ENCODE data around the gene WFS1. TPM values are rescaled to one million over a fixed set of nuclear protein-coding genes. Genes with fewer than 3 reads are reported as not detected.
A peak's percentile ranks its signal among the peaks of the same experiment; 100 is the strongest.

The WFS1 gene
- total and polyA plus RNA-seq, 7 donors, result 5.9 to 13.3 (median 8.8) TPM

DNA sequence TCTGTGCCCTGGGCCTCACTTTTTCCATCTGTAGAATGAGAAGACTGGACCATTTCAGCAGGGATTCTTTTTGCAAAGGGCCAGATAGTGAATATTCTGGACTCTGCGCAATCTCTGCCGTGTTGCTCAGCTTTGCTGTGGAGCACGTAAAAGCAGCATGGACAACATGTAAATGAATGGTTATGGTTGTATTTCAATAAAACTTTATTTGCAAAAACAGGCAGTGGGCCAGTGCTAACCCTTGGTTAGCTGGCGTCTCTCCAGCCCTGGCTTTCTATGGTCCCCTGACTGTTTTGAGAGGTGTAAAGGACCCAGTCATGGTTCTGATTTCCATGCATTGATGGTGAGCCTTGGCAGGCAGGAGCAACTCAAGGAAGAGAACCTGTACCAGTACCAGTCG, 18.7 kb downstream of the WFS1 start:
- no peak overlapping the region for H3K27ac ChIP-seq
- TF ChIP-seq, protein P1, sequence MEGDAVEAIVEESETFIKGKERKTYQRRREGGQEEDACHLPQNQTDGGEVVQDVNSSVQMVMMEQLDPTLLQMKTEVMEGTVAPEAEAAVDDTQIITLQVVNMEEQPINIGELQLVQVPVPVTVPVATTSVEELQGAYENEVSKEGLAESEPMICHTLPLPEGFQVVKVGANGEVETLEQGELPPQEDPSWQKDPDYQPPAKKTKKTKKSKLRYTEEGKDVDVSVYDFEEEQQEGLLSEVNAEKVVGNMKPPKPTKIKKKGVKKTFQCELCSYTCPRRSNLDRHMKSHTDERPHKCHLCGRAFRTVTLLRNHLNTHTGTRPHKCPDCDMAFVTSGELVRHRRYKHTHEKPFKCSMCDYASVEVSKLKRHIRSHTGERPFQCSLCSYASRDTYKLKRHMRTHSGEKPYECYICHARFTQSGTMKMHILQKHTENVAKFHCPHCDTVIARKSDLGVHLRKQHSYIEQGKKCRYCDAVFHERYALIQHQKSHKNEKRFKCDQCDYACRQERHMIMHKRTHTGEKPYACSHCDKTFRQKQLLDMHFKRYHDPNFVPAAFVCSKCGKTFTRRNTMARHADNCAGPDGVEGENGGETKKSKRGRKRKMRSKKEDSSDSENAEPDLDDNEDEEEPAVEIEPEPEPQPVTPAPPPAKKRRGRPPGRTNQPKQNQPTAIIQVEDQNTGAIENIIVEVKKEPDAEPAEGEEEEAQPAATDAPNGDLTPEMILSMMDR (IDR thresholded peaks at IDR 0.05), result no peak
- no peaks in the 10 kb centered on the region for H3K4me1 ChIP-seq
- H3K9me3 ChIP-seq, result no peaks in the 10 kb centered on the region
- intact Hi-C loops (cut with DNase I), result no loop called here
- no peak overlapping the region for H3K4me3 ChIP-seq
- peak in 1 of 2 donors; percentile 26 for DNase-seq
- 96 to 97% (median 97%) methylated on average over 5 of the region's 5 CpGs for WGBS, 3 donors
- no peaks in the 10 kb centered on the region for H3K27me3 ChIP-seq (ENCODE audit: insufficient read depth in 3 of 3, low read length in 2 of 3)
- peaks cover 0 to 41% of the 10 kb centered on the region in 2 donors for H3K36me3 ChIP-seq (ENCODE audit: insufficient read depth in 1 of 2, low read depth in 1 of 2)
- ATAC-seq, result no peak

DNA sequence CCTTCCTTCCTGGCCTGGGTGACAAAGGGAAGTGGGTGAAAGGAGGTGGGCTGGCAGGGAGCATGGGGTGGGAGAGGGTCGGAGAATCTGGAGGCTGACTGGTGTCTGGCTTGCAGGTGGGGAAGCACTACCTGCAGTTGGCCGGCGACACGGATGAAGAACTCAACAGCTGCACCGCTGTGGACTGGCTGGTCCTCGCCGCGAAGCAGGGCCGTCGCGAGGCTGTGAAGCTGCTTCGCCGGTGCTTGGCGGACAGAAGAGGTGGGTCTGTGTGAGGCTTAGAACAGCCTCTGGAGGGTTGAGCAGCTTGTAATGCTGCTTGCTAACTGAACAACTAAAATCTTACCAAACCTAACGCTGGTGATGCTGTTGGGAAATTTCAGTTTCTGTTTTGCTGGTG, 19.2 kb downstream of the WFS1 start:
- Histone ChIP-seq H3K4me3 (no peak overlapping the region), H3K27me3 (ENCODE audit: insufficient read depth in 3 of 3, low read length in 2 of 3) (no peaks in the 10 kb centered on the region), H3K27ac (no peak overlapping the region), H3K36me3 (ENCODE audit: insufficient read depth in 1 of 2, low read depth in 1 of 2) (peaks cover 0 to 41% of the 10 kb centered on the region in 2 donors), H3K4me1 (no peaks in the 10 kb centered on the region), H3K9me3 (no peaks in the 10 kb centered on the region)
- intact Hi-C loops (cut with DNase I), result no loop called here
- peak in 1 of 2 donors; percentile 28 for DNase-seq
- 91 to 93% (median 92%) methylated on average over 14 to 15 of the region's 15 CpGs for WGBS, 3 donors
- TF ChIP-seq, protein P1 (IDR thresholded peaks at IDR 0.05), result no peak
- no peak for ATAC-seq

DNA sequence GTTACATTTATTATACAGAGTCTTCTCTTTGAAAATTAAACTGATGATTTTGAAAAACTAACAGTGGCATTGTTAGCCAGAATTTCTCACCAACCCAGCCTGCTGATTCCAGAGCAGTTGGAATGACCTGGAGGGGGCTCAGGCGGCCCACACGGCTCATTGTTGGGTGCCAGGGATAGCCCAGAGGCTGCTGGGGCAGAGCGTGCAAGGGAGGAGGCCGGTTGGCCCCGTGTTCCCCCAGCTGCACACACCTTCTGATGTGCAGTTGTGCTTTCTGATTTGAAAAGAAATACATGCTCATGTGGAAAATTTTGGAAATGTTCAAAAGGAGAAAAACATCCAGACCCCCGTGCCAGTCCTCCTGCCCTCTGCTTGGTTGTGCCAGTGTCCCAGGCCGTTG, 20.6 kb downstream of the WFS1 start:
- no peak overlapping the region for H3K4me3 ChIP-seq
- no peak overlapping the region for H3K27ac ChIP-seq
- no peaks in the 10 kb centered on the region for H3K9me3 ChIP-seq
- no peaks in the 10 kb centered on the region for H3K27me3 ChIP-seq (ENCODE audit: insufficient read depth in 3 of 3, low read length in 2 of 3)
- DNase-seq (peak in 1 of 2 donors; percentile 18), ATAC-seq (no peak)
- intact Hi-C loops (cut with DNase I), result no loop called here
- H3K4me1 ChIP-seq, result no peaks in the 10 kb centered on the region
- TF ChIP-seq, protein P1 (IDR thresholded peaks at IDR 0.05), result no peak
- H3K36me3 ChIP-seq (ENCODE audit: insufficient read depth in 1 of 2, low read depth in 1 of 2), result peaks cover 0 to 49% of the 10 kb centered on the region in 2 donors
- WGBS, 3 donors, result 83 to 92% (median 90%) methylated on average over 7 of the region's 7 CpGs

DNA sequence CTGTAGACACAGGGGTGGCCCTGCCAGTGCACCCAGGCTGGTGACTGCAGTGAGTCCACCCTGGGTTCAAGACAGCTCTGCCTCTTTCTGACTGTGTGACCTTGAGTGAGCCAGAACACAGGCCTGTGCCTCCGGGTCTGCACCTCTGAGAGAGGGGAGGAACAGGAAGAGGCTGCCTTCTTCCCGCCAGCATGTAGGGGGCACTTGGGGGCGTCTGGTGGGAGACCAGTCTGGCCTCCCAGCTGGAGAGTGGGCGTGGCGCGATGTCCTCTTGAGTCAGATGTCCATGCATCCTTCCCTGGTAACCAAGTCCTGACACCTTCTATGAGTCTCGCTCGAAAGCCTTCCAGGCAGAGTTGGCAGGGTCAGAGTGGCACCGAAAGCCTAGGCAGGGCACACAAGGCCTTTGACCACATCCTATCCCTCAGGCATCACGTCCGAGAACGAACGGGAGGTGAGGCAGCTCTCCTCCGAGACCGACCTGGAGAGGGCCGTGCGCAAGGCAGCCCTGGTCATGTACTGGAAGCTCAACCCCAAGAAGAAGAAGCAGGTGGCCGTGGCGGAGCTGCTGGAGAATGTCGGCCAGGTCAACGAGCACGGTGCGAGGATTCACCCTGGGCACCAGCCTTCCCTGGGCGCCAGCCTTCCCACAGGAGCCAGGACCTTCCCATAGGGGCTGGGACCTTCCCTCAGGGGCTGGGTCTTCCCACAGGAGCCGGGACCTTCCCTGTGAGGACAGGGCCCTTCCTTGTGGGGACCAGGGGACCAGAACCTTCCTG, 21.3 kb downstream of the WFS1 start:
- no peak overlapping the region for H3K4me3 ChIP-seq
- 87 to 94% (median 89%) methylated on average over 25 of the region's 25 CpGs for WGBS, 3 donors
- no peaks in the 10 kb centered on the region for H3K27me3 ChIP-seq (ENCODE audit: insufficient read depth in 3 of 3, low read length in 2 of 3)
- H3K36me3 ChIP-seq (ENCODE audit: insufficient read depth in 1 of 2, low read depth in 1 of 2), result peaks cover 0 to 56% of the 10 kb centered on the region in 2 donors
- DNase-seq, result peak in 1 of 2 donors; percentile 49
- no peak for ATAC-seq
- H3K9me3 ChIP-seq, result no peaks in the 10 kb centered on the region
- TF ChIP-seq, protein P1 (IDR thresholded peaks at IDR 0.05), result no peak
- intact Hi-C loops (cut with DNase I), result no loop called here
- H3K4me1 ChIP-seq, result no peaks in the 10 kb centered on the region
- no peak overlapping the region for H3K27ac ChIP-seq
